Measurements from ENCODE around the gene PDCD2L. TPM values are rescaled to one million over a fixed set of nuclear protein-coding genes. Genes with fewer than 3 reads are reported as not detected.
"Not testable (repeated sequence)": the region's sequence is repeated elsewhere in the genome, so short reads cannot be mapped to it uniquely, and the experiment has no call there.

PDCD2L gene
- total and polyA plus RNA-seq, 4 donors, result 5.6 to 12.3 (median 6.0) TPM

DNA sequence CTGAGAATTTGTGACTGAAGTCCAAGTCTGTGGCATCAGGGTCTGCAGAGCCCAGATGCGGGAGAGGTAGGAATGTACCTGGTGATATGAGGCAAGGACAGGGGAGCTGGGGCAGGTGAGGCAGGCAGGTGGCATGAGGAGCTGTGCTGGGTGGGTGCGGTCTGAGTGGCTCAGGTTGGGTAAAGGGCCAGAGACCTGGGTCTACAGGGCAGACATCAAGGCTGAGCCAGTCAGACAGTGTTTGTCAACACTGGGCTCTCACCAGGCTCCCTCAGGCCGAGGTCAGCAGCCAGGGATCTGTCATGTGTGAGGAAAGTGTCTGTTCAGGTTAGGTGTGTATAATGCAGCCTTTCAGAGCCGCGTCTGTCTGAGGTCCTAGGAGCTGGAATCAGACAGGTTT lies 20.6 kb upstream of the PDCD2L start:
- Histone ChIP-seq H3K4me3 (ENCODE audit: low read length in 2 of 2) (no peak overlapping the region), H3K4me1 (ENCODE audit: control insufficient read depth in 1 of 2, insufficient read depth in 2 of 2, low read length in 2 of 2) (no peaks in the 10 kb centered on the region), H3K9me3 (ENCODE audit: control insufficient read depth, low read length) (no peaks in the 10 kb centered on the region), H3K27me3 (ENCODE audit: control insufficient read depth in 1 of 2, insufficient read depth in 2 of 2, low read length in 1 of 2) (no peaks in the 10 kb centered on the region), H3K27ac (ENCODE audit: low read depth in 1 of 2, low read length in 2 of 2) (no peak overlapping the region), H3K36me3 (ENCODE audit: control insufficient read depth in 1 of 2, insufficient read depth in 2 of 2, low read length in 1 of 2) (peaks cover 0 to 16% of the 10 kb centered on the region in 2 donors)
- ATAC-seq (ENCODE audit: low FRiP score) (no peak), DNase-seq (no peak)
- 93 to 95% methylated on average over 5 of the region's 5 CpGs for WGBS, 2 donors
- intact Hi-C loops (cut with DNase I), result no loop called here

DNA sequence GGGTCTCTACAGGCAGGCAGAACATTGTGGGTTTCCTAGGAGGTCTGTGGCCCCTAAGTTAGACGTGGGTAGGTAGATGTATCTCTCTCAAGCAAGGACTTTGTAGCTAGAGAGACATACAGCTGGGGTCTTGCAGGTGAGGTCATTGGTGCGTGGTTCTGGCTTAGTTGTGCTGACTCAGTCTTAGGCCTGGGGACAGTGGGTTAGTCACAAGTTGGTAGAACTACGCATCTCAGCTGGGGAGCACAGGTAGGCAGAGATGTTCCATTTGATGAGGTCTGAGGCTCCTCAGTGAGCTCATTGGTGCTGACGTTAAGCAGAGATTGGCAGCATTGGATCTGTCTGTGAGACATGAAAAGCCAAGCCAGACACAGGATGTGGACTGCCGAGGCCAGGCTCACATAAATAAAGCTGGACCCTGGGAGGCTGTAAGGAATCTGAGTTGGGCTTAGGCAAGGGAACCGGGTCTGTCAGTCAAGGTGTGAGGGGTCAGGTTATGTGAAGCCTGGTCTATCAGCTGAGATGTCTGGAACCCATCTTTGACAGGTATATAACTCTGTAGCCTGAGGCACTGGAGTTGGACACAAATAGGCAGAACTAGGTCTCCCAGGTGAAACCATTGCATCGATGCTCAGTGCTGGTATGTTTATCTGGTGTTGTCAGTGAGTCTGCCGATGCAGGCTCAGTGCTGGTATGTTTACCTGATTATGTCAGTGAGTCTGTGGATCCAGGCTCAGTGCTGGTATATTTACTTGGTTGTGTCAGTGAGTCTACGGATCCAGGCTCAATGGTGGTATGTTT lies 17.4 kb upstream of the PDCD2L start:
- 94 to 97% methylated on average over 9 of the region's 9 CpGs for WGBS, 2 donors
- Histone ChIP-seq H3K4me3 (ENCODE audit: low read length in 2 of 2) (no peak overlapping the region), H3K27me3 (ENCODE audit: control insufficient read depth in 1 of 2, insufficient read depth in 2 of 2, low read length in 1 of 2) (no peaks in the 10 kb centered on the region), H3K4me1 (ENCODE audit: control insufficient read depth in 1 of 2, insufficient read depth in 2 of 2, low read length in 2 of 2) (no peaks in the 10 kb centered on the region), H3K36me3 (ENCODE audit: control insufficient read depth in 1 of 2, insufficient read depth in 2 of 2, low read length in 1 of 2) (peaks cover 0 to 5% of the 10 kb centered on the region in 2 donors), H3K9me3 (ENCODE audit: control insufficient read depth, low read length) (no peaks in the 10 kb centered on the region), H3K27ac (ENCODE audit: low read depth in 1 of 2, low read length in 2 of 2) (no peak overlapping the region)
- intact Hi-C loops (cut with DNase I), result no loop called here
- ATAC-seq (ENCODE audit: low FRiP score) (no peak), DNase-seq (no peak)

DNA sequence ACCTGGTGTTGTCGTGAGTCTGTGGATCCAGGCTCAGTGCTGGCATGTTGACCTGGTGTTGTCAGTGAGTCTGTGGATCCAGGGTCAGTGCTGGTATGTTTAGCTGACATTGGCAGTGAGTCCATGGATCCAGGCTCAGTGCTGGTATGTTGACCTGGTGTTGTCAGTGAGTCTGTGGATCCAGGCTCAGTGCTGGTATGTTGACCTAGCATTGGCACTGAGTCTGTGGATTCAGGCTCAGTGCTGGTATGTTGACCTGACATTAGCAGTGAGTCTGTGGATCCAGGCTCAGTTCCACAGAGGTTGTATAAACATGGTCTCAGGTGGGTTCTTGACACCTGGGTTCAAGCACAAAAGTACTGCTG lies 16.8 kb upstream of the PDCD2L start:
- Histone ChIP-seq H3K36me3 (ENCODE audit: control insufficient read depth in 1 of 2, insufficient read depth in 2 of 2, low read length in 1 of 2) (peaks cover 0 to 3% of the 10 kb centered on the region in 2 donors), H3K9me3 (ENCODE audit: control insufficient read depth, low read length) (no peaks in the 10 kb centered on the region), H3K4me1 (ENCODE audit: control insufficient read depth in 1 of 2, insufficient read depth in 2 of 2, low read length in 2 of 2) (no peaks in the 10 kb centered on the region), H3K27me3 (ENCODE audit: control insufficient read depth in 1 of 2, insufficient read depth in 2 of 2, low read length in 1 of 2) (no peaks in the 10 kb centered on the region), H3K4me3 (ENCODE audit: low read length in 2 of 2) (no peak overlapping the region), H3K27ac (ENCODE audit: low read depth in 1 of 2, low read length in 2 of 2) (no peak overlapping the region)
- WGBS, 2 donors, result 91 to 96% methylated on average over 1 of the region's 1 CpG
- intact Hi-C loops (cut with DNase I), result no loop called here
- ATAC-seq (ENCODE audit: low FRiP score) (no peak), DNase-seq (no peak)

DNA sequence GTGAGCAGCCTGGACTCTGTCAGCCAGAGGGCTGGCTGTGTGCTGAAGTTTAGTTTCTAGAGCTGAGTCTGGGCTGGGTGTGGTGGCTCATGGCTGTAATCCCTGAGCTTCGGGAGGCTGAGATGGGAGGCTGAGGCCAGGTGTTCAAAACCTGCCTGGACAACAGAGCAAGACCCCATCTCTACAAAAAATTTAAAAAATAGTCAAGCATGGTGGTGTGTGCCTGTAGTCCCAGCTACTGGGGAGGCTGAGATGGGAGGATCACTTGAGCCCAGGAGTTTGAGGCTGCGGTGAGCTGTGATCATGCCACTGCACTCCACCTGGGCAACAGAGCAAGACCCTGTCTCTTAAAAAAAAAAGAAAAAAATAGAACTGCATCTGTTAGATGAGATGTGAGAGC lies 15.5 kb upstream of the PDCD2L start:
- H3K4me3 ChIP-seq (ENCODE audit: low read length in 2 of 2); H3K4me1 ChIP-seq (ENCODE audit: control insufficient read depth in 1 of 2, insufficient read depth in 2 of 2, low read length in 2 of 2); DNase-seq; H3K9me3 ChIP-seq (ENCODE audit: control insufficient read depth, low read length); H3K27me3 ChIP-seq (ENCODE audit: control insufficient read depth in 1 of 2, insufficient read depth in 2 of 2, low read length in 1 of 2); H3K27ac ChIP-seq (ENCODE audit: low read depth in 1 of 2, low read length in 2 of 2); H3K36me3 ChIP-seq (ENCODE audit: control insufficient read depth in 1 of 2, insufficient read depth in 2 of 2, low read length in 1 of 2); intact Hi-C loops (cut with DNase I); ATAC-seq (ENCODE audit: low FRiP score): not testable (repeated sequence)
- 96 to 97% methylated on average over 2 of the region's 2 CpGs for WGBS, 2 donors

DNA sequence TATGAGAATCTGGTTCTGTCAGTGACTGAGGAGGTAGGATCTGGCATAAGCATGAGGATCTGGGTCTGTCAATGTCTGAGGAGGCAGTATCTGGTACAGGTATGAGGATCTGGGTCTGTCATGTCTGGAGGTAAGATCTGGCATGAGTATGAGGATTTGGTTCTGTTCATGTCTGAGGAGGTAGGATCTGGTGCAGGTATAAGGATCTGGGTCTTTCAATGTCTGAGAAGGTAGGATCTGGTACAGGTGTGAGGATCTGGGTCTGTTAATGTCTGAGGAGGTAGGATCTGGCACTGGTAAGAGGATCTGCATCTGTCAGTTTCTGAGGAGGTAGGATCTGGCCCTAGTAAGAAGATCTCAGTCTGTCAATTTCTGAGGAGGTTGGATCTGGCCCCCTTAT lies 12.4 kb upstream of the PDCD2L start:
- intact Hi-C loops (cut with DNase I), result no loop called here
- peak; percentile 39 for ATAC-seq (ENCODE audit: low FRiP score)
- no peak overlapping the region for H3K27ac ChIP-seq (ENCODE audit: low read depth in 1 of 2, low read length in 2 of 2)
- DNase-seq, result no peak
- no peaks in the 10 kb centered on the region for H3K27me3 ChIP-seq (ENCODE audit: control insufficient read depth in 1 of 2, insufficient read depth in 2 of 2, low read length in 1 of 2)
- H3K36me3 ChIP-seq (ENCODE audit: control insufficient read depth in 1 of 2, insufficient read depth in 2 of 2, low read length in 1 of 2), result peaks cover 0 to 10% of the 10 kb centered on the region in 2 donors
- H3K4me3 ChIP-seq (ENCODE audit: low read length in 2 of 2), result no peak overlapping the region
- no peaks in the 10 kb centered on the region for H3K9me3 ChIP-seq (ENCODE audit: control insufficient read depth, low read length)
- H3K4me1 ChIP-seq (ENCODE audit: control insufficient read depth in 1 of 2, insufficient read depth in 2 of 2, low read length in 2 of 2), result no peaks in the 10 kb centered on the region

DNA sequence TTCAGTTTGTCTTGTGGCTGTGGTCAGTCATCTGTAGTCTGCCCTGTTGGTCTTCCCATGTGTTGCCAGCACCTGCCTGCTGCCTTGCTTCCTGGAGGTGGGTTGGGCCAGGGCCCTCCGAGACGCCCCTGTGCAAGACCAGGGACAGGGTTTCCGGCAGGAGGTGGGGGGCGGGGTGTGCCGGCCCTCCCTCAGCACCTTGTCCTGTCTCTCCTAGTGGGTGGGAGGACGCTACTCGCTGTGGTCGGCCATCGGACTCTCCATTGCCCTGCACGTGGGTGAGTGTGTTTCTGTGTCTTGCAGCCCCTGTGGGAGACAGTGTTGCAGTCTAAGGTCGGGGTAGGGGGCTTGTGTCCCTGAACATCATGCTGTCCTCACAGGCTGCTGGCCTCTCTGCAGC lies 11.2 kb upstream of the PDCD2L start:
- intact Hi-C loops (cut with DNase I), result no loop called here
- peaks cover 0 to 10% of the 10 kb centered on the region in 2 donors for H3K36me3 ChIP-seq (ENCODE audit: control insufficient read depth in 1 of 2, insufficient read depth in 2 of 2, low read length in 1 of 2)
- H3K4me1 ChIP-seq (ENCODE audit: control insufficient read depth in 1 of 2, insufficient read depth in 2 of 2, low read length in 2 of 2), result no peaks in the 10 kb centered on the region
- DNase-seq, result no peak
- whole genome bisulfite sequencing, 2 donors, result 81 to 85% methylated on average over 11 of the region's 11 CpGs
- no peaks in the 10 kb centered on the region for H3K9me3 ChIP-seq (ENCODE audit: control insufficient read depth, low read length)
- H3K4me3 ChIP-seq (ENCODE audit: low read length in 2 of 2), result no peak overlapping the region
- ATAC-seq (ENCODE audit: low FRiP score), result no peak
- H3K27ac ChIP-seq (ENCODE audit: low read depth in 1 of 2, low read length in 2 of 2), result no peak overlapping the region
- H3K27me3 ChIP-seq (ENCODE audit: control insufficient read depth in 1 of 2, insufficient read depth in 2 of 2, low read length in 1 of 2), result no peaks in the 10 kb centered on the region

DNA sequence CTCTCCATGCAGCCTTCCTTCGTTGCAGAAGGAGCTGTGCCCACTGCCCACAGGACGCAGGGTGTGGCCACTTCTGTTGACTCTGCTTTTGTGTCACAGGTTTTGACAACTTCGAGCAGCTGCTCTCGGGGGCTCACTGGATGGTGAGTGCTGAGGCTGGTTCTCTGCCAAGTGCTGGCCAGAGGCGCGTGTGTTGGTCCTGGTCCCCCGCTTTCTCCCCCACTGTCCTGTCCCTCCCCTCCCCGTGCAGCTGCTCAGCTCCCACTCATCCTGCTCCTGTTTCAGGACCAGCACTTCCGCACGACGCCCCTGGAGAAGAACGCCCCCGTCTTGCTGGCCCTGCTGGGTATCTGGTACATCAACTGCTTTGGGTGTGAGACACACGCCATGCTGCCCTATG lies 10.6 kb upstream of the PDCD2L start:
- intact Hi-C loops (cut with DNase I), result no loop called here
- no peak overlapping the region for H3K27ac ChIP-seq (ENCODE audit: low read depth in 1 of 2, low read length in 2 of 2)
- DNase-seq (no peak), ATAC-seq (ENCODE audit: low FRiP score) (no peak)
- H3K4me3 ChIP-seq (ENCODE audit: low read length in 2 of 2), result no peak overlapping the region
- no peaks in the 10 kb centered on the region for H3K4me1 ChIP-seq (ENCODE audit: control insufficient read depth in 1 of 2, insufficient read depth in 2 of 2, low read length in 2 of 2)
- WGBS, 2 donors, result 84 to 86% methylated on average over 14 of the region's 14 CpGs
- H3K9me3 ChIP-seq (ENCODE audit: control insufficient read depth, low read length), result no peaks in the 10 kb centered on the region
- peaks cover 0 to 10% of the 10 kb centered on the region in 2 donors for H3K36me3 ChIP-seq (ENCODE audit: control insufficient read depth in 1 of 2, insufficient read depth in 2 of 2, low read length in 1 of 2)
- no peaks in the 10 kb centered on the region for H3K27me3 ChIP-seq (ENCODE audit: control insufficient read depth in 1 of 2, insufficient read depth in 2 of 2, low read length in 1 of 2)

DNA sequence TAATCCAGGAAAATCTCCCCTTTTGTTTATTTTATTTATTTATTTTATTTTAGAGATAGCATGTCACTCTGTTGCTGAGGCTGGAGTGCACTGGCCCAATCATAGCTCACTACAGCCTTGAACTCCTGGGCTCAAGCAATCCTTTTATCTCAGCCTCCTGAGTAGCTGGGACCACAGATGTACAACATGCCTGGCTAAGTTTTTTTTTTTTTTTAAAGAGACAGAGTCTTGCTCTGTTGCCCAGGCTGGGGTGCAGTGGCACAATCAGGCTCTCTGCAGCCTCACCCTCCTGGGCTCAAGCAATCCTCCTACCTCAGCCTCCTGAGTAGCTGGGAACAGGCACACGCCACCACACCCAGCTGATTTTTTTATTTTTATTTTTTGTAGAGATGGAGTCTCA lies 6.3 kb upstream of the PDCD2L start:
- 95 to 100% methylated on average over 1 of the region's 1 CpG for WGBS, 2 donors
- Histone ChIP-seq H3K36me3 (ENCODE audit: control insufficient read depth in 1 of 2, insufficient read depth in 2 of 2, low read length in 1 of 2) (peaks cover 3 to 8% of the 10 kb centered on the region in 2 donors), H3K4me1 (ENCODE audit: control insufficient read depth in 1 of 2, insufficient read depth in 2 of 2, low read length in 2 of 2) (no peaks in the 10 kb centered on the region)

DNA sequence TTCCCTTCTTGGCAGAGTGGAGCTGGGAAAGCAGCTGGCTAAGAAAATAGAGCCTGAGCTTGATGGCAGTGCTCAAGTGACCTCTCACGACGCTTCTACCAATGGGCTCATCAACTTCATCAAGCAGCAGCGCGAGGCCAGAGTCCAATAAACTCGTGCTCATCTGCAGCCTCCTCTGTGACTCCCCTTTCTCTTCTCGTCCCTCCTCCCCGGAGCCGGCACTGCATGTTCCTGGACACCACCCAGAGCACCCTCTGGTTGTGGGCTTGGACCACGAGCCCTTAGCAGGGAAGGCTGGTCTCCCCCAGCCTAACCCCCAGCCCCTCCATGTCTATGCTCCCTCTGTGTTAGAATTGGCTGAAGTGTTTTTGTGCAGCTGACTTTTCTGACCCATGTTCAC lies 4.3 kb upstream of the PDCD2L start:
- H3K4me3 ChIP-seq (ENCODE audit: low read length in 2 of 2), result no peak overlapping the region
- ATAC-seq (ENCODE audit: low FRiP score), result no peak
- DNase-seq, result no peak
- H3K27me3 ChIP-seq (ENCODE audit: control insufficient read depth in 1 of 2, insufficient read depth in 2 of 2, low read length in 1 of 2), result no peaks in the 10 kb centered on the region
- no peaks in the 10 kb centered on the region for H3K9me3 ChIP-seq (ENCODE audit: control insufficient read depth, low read length)
- no peak overlapping the region for H3K27ac ChIP-seq (ENCODE audit: low read depth in 1 of 2, low read length in 2 of 2)
- no peaks in the 10 kb centered on the region for H3K4me1 ChIP-seq (ENCODE audit: control insufficient read depth in 1 of 2, insufficient read depth in 2 of 2, low read length in 2 of 2)
- H3K36me3 ChIP-seq (ENCODE audit: control insufficient read depth in 1 of 2, insufficient read depth in 2 of 2, low read length in 1 of 2), result peaks cover 3 to 4% of the 10 kb centered on the region in 2 donors
- intact Hi-C loops (cut with DNase I), result loop anchor here (5.0 kb wide), 1 partner anchor 102 kb away; no protein-coding TSS in a partner anchor
- 83 to 87% methylated on average over 9 of the region's 9 CpGs for WGBS, 2 donors

More for the DNA sequence above, 6.3 kb upstream of the PDCD2L start:
- DNase-seq (no peak), ATAC-seq (ENCODE audit: low FRiP score) (no peak)
- no peaks in the 10 kb centered on the region for H3K9me3 ChIP-seq (ENCODE audit: control insufficient read depth, low read length)
- no peak overlapping the region for H3K4me3 ChIP-seq (ENCODE audit: low read length in 2 of 2)
- intact Hi-C loops (cut with DNase I), result no loop called here
- no peak overlapping the region for H3K27ac ChIP-seq (ENCODE audit: low read depth in 1 of 2, low read length in 2 of 2)
- no peaks in the 10 kb centered on the region for H3K27me3 ChIP-seq (ENCODE audit: control insufficient read depth in 1 of 2, insufficient read depth in 2 of 2, low read length in 1 of 2)

All from aorta (tissue), 5 donors.